ENCODE results near the gene RFX2. TPM values are rescaled to one million over a fixed set of nuclear protein-coding genes. Genes with fewer than 3 reads are reported as not detected.

The RFX2 gene
- total RNA-seq, 1 donor from 2014 or later = 2.4 TPM

DNA sequence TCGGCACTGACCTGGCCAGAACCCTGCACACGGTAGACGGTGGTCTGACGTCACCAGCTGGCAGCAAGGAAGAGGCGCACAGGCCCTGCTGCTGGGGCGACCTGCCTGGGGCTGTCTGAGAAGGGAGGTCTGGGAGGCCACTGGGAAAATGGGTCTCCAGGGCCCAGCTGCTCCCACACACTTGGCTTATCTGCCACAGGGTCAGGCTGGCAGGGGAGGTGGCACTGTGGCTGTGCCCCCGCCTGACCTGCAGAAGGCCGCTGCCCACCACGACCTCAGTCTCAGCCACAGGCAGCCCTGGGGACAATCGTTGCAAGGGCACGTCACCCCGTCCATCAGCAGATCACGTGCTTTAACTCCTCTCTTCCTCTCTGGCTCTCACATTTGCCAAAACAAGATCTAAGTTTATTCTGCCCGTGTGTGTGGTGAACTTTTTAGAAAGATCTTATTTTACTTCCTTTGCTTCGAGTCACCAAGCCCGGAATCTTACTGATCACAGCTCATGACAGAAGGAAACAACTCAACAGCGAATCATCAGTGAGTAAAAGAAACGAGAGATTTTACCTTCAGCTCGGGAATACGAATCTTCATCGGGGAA lies 87.1 kb downstream of the RFX2 start:
- no peaks in the 10 kb centered on the region for H3K27me3 ChIP-seq (ENCODE audit: control insufficient read depth, insufficient read depth, low read length)
- no peak overlapping the region for H3K4me3 ChIP-seq (ENCODE audit: low read depth, low read length)
- TF ChIP-seq, protein P1, sequence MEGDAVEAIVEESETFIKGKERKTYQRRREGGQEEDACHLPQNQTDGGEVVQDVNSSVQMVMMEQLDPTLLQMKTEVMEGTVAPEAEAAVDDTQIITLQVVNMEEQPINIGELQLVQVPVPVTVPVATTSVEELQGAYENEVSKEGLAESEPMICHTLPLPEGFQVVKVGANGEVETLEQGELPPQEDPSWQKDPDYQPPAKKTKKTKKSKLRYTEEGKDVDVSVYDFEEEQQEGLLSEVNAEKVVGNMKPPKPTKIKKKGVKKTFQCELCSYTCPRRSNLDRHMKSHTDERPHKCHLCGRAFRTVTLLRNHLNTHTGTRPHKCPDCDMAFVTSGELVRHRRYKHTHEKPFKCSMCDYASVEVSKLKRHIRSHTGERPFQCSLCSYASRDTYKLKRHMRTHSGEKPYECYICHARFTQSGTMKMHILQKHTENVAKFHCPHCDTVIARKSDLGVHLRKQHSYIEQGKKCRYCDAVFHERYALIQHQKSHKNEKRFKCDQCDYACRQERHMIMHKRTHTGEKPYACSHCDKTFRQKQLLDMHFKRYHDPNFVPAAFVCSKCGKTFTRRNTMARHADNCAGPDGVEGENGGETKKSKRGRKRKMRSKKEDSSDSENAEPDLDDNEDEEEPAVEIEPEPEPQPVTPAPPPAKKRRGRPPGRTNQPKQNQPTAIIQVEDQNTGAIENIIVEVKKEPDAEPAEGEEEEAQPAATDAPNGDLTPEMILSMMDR (IDR thresholded peaks at IDR 0.05; ENCODE audit: insufficient read depth, low read length, severe bottlenecking) = no peak
- FAIRE-seq = no peak
- H3K36me3 ChIP-seq (ENCODE audit: control insufficient read depth, insufficient read depth, low read length) = peaks cover 5% of the 10 kb centered on the region
- peak; percentile 59 for DNase-seq (ENCODE audit: low read depth)

DNA sequence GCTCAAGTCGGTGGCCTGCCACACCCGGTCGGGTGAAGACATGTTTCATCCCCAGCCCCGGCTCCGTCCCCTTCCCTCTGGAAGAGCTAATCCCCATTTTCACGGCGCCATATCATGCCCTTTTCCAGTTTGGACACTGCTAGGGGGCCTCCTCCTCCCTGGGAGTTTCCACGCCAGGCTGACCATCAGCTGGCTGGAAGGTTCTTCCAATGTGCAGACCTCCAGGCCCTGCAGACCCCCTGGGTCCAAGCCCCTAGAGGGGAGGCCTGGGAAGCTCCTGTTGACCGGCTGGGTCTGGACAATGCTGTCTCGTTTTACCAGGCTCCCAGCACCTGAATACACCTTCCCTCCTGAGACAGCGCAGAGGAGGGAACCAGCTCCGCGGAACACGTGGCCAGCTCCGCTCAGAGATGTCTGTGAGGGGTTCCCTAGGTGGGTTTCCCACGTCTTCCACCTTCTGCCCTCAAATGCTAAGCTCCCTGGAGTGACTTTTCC lies 87.7 kb downstream of the RFX2 start:
- FAIRE-seq = no peak
- H3K36me3 ChIP-seq (ENCODE audit: control insufficient read depth, insufficient read depth, low read length) = peaks cover 5% of the 10 kb centered on the region
- H3K27me3 ChIP-seq (ENCODE audit: control insufficient read depth, insufficient read depth, low read length) = no peaks in the 10 kb centered on the region
- DNase-seq (ENCODE audit: low read depth) = no peak
- no peak overlapping the region for H3K4me3 ChIP-seq (ENCODE audit: low read depth, low read length)
- TF ChIP-seq, protein P1 (IDR thresholded peaks at IDR 0.05; ENCODE audit: insufficient read depth, low read length, severe bottlenecking) = no peak

DNA sequence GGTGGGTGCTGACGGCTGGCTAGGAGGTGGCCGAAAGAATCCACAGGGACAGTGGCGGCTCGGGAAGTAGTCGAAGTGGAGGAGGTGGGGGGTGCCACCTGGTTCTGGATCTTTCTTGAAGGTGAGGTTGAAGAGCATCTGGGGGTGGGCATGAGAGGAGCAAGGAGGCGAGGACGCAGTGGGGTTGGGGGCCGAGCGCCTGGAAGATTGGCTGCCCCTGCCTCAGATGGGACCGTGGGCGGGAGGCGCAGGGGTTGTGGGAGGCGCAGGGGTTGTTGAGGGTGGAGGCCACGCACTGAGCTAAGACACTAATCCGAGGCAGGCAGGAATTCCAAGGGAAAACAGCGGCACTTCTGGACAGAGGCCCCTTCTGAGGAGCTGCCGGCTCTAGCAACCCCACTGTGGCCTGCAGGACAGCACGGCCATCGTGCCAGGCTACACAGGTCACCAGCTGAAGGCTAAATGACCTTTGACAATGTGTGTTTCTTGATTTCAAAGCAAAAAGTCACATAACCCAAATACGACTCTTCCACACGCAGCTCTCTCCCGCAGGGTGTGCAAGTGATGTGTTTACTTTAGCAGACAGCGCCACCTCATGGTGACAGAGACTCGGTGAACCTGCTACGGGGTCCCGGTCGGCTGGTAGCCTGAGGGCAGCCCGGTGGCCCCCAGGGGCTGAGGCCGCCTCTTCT lies 88.3 kb downstream of the RFX2 start:
- H3K4me3 ChIP-seq (ENCODE audit: low read depth, low read length) = no peak overlapping the region
- DNase-seq (ENCODE audit: low read depth) = peak; percentile 58
- FAIRE-seq = no peak
- TF ChIP-seq, protein P1 (IDR thresholded peaks at IDR 0.05; ENCODE audit: insufficient read depth, low read length, severe bottlenecking) = peak; percentile 87
- H3K36me3 ChIP-seq (ENCODE audit: control insufficient read depth, insufficient read depth, low read length) = peaks cover 5% of the 10 kb centered on the region
- no peaks in the 10 kb centered on the region for H3K27me3 ChIP-seq (ENCODE audit: control insufficient read depth, insufficient read depth, low read length)

DNA sequence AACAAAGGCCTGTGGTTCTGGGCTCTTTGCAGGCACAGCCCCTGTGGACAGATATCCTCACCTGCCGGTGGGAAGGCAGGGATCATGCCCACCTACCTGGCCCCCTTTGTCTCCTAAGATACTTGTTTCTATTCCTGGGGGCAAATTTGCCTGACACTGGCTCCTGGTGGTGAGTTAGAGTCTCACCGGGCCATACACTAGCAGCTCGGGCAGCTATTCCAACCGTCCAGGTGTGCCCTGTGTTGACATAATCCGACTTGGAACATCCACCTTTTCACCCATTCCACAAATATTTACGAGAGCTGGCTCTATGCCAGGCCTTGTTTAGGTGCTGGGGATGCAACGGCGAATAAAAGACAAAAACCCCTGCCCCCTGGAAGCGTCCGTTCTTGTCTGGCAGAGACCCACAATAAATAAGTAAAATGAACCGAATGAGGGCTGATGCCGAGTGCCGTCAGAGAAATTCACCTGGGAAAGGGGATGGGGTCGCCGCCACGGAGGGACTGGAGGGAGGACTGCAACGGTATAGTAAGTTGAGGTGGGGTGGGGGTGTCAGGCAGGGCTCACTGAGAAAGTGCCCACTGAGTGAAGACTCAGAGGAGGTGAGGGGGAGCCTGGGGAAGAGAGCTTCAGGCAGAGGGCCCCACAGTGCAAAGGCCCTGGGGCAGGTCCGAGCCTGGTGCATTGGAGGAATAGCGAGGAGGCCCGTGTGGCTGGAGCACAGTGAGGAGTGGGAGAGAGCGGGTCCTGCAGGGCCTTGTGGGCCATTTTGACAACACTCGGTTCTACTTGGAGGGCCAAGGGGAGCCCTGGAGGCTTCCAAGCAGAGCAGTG lies 89.1 kb downstream of the RFX2 start:
- DNase-seq (ENCODE audit: low read depth) = no peak
- FAIRE-seq = no peak
- peaks cover 3% of the 10 kb centered on the region for H3K36me3 ChIP-seq (ENCODE audit: control insufficient read depth, insufficient read depth, low read length)

DNA sequence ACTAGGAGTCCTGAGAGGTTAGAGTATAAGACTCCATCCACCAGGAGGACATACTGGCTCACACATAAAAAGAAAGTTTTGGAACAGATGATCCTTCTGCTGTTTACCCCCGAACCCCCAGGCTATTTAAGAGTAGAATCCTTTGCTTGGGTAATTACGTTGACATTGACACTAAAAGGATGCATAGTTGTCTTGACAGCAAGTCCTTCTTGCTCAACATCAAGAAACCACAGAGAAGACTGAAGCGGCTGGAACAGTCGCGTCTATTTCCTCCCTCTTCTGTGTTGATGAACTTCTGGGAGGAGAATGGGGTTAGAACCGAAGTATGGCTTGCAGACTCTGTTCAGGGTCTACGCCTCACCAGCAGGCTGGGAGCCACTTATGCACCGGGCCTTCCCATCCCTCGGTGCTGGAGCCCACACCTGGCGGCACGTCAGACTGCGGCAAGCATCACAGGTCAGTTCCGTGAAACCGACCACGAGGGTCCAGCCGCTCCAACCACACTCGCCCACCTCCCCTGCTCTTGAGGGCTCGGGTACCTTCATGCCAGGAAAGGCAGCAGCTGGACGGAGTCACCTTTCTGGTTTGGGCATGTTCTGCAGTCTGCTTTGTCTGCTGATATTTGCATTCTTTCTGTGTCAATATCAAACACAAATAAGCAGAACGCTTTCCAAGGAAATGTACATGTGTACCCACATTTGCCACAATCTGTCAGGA lies 90.0 kb downstream of the RFX2 start:
- Histone ChIP-seq H3K27me3 (ENCODE audit: control insufficient read depth, insufficient read depth, low read length) (no peaks in the 10 kb centered on the region), H3K36me3 (ENCODE audit: control insufficient read depth, insufficient read depth, low read length) (peaks cover 3% of the 10 kb centered on the region), H3K4me3 (ENCODE audit: low read depth, low read length) (no peak overlapping the region)
- FAIRE-seq (peak; percentile 70), DNase-seq (ENCODE audit: low read depth) (peak; percentile 32)
- TF ChIP-seq, protein P1 (IDR thresholded peaks at IDR 0.05; ENCODE audit: insufficient read depth, low read length, severe bottlenecking) = no peak

More for the DNA sequence above, 89.1 kb downstream of the RFX2 start:
- TF ChIP-seq, protein P1 (IDR thresholded peaks at IDR 0.05; ENCODE audit: insufficient read depth, low read length, severe bottlenecking) = peak; percentile 19
- Histone ChIP-seq H3K4me3 (ENCODE audit: low read depth, low read length) (no peak overlapping the region), H3K27me3 (ENCODE audit: control insufficient read depth, insufficient read depth, low read length) (no peaks in the 10 kb centered on the region)

Measured in bronchial epithelial cell (primary cell).